GM23338 (cell line): ENCODE measurements around the gene TBC1D5.

ENCODE experiments used
- CREB1 ChIP-seq: fragments of 250-450 bp; sonication (Bioruptor Pico); IDR thresholded peaks from 2 replicates; pipeline ENCODE4 v1.5.0; 2020; ENCODE audit warnings: low read depth, mild to moderate bottlenecking, moderate library complexity
- EZH2 ChIP-seq: fragments of 200-600 bp; sonication (generic); IDR thresholded peaks from one replicate; pipeline ENCODE4 v1.8.0; 2017; ENCODE audit warnings: antibody characterized with exemption, mild to moderate bottlenecking, low read depth; ENCODE audit not compliant: unreplicated experiment
- EZH2phosphoT487 ChIP-seq: fragments of 200-600 bp; sonication (generic); IDR thresholded peaks from one replicate; pipeline ENCODE4 v1.8.1; 2018; ENCODE audit warnings: antibody characterized with exemption; ENCODE audit not compliant: unreplicated experiment
- JUNB ChIP-seq: IDR thresholded peaks from one replicate; pipeline ENCODE4 v1.6.1; 2016; ENCODE audit warnings: antibody characterized with exemption; ENCODE audit not compliant: unreplicated experiment
- POLR2AphosphoS5 ChIP-seq: IDR thresholded peaks from 2 replicates; pipeline ENCODE4 v1.6.1; 2016; ENCODE audit warnings: antibody characterized with exemption, low read depth
- STAT1 ChIP-seq: IDR thresholded peaks from one replicate; pipeline ENCODE4 v1.6.1; 2016; ENCODE audit warnings: antibody characterized with exemption; ENCODE audit not compliant: unreplicated experiment
- ZNF114 ChIP-seq: fragments of 250-450 bp; sonication (Bioruptor Pico); IDR thresholded peaks from 2 replicates; pipeline ENCODE4 v1.5.0; 2020; ENCODE audit warnings: mild to moderate bottlenecking, moderate library complexity
- ZNF331 ChIP-seq: fragments of 250-450 bp; sonication (Bioruptor Pico); IDR thresholded peaks from 2 replicates; pipeline ENCODE4 v1.5.0; 2020; ENCODE audit warnings: low read depth, mild to moderate bottlenecking, moderate library complexity
- TF ChIP-seq, protein P1 (sequence below), 2 experiments: fragments of 200-600 bp in 1 of 2; sonication (generic) in 1 of 2; conservative IDR thresholded peaks; 2 replicates each; pipeline versions ENCODE4 v1.5.1 to v1.6.1; 2016 to 2017; ENCODE audit warnings: antibody characterized with exemption in 2 of 2, low read depth in 2 of 2, mild to moderate bottlenecking in 2 of 2, moderate library complexity in 1 of 2
- TF ChIP-seq, protein P2 (sequence below): IDR thresholded peaks from one replicate; pipeline ENCODE4 v1.6.1; 2018; ENCODE audit warnings: antibody characterized with exemption; ENCODE audit not compliant: unreplicated experiment
- TF ChIP-seq, protein P3 (sequence below): IDR thresholded peaks from 2 replicates; pipeline ENCODE4 v1.6.1; 2016; ENCODE audit warnings: antibody characterized with exemption

DNA sequence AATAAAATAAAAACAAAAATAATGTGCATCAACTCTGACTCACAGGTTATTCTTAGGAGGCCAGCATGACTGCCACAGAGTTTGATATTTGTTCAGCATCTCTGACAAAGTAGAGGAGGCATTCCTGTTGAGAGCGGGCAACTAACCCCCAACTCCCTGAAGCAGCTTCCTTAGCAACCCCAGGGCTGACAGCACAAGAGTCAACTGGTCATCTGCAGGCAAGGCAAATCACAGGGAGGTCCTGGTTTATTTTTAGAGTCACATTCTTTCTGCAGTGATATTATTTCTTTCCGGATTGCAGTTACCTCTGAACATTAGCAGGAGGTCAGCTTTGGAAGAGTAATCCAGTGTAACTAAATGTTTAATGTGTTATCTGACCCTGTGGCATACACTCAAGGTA lies 584.7 kb downstream of the TBC1D5 start:
- TF ChIP-seq, protein P1, sequence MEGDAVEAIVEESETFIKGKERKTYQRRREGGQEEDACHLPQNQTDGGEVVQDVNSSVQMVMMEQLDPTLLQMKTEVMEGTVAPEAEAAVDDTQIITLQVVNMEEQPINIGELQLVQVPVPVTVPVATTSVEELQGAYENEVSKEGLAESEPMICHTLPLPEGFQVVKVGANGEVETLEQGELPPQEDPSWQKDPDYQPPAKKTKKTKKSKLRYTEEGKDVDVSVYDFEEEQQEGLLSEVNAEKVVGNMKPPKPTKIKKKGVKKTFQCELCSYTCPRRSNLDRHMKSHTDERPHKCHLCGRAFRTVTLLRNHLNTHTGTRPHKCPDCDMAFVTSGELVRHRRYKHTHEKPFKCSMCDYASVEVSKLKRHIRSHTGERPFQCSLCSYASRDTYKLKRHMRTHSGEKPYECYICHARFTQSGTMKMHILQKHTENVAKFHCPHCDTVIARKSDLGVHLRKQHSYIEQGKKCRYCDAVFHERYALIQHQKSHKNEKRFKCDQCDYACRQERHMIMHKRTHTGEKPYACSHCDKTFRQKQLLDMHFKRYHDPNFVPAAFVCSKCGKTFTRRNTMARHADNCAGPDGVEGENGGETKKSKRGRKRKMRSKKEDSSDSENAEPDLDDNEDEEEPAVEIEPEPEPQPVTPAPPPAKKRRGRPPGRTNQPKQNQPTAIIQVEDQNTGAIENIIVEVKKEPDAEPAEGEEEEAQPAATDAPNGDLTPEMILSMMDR (conservative IDR thresholded peaks at IDR 0.05; ENCODE audit: low read depth in 2 of 2): no peak
- no peak for TF ChIP-seq POLR2AphosphoS5
- no peak for TF ChIP-seq EZH2
- TF ChIP-seq, protein P2, sequence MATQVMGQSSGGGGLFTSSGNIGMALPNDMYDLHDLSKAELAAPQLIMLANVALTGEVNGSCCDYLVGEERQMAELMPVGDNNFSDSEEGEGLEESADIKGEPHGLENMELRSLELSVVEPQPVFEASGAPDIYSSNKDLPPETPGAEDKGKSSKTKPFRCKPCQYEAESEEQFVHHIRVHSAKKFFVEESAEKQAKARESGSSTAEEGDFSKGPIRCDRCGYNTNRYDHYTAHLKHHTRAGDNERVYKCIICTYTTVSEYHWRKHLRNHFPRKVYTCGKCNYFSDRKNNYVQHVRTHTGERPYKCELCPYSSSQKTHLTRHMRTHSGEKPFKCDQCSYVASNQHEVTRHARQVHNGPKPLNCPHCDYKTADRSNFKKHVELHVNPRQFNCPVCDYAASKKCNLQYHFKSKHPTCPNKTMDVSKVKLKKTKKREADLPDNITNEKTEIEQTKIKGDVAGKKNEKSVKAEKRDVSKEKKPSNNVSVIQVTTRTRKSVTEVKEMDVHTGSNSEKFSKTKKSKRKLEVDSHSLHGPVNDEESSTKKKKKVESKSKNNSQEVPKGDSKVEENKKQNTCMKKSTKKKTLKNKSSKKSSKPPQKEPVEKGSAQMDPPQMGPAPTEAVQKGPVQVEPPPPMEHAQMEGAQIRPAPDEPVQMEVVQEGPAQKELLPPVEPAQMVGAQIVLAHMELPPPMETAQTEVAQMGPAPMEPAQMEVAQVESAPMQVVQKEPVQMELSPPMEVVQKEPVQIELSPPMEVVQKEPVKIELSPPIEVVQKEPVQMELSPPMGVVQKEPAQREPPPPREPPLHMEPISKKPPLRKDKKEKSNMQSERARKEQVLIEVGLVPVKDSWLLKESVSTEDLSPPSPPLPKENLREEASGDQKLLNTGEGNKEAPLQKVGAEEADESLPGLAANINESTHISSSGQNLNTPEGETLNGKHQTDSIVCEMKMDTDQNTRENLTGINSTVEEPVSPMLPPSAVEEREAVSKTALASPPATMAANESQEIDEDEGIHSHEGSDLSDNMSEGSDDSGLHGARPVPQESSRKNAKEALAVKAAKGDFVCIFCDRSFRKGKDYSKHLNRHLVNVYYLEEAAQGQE: no peak
- TF ChIP-seq EZH2phosphoT487: no peak
- TF ChIP-seq STAT1: no peak
- TF ChIP-seq JUNB: no peak
- no peak for TF ChIP-seq ZNF114 (CRISPR knock-in tag)
- TF ChIP-seq CREB1 (CRISPR knock-in tag): no peak
- TF ChIP-seq, protein P3, sequence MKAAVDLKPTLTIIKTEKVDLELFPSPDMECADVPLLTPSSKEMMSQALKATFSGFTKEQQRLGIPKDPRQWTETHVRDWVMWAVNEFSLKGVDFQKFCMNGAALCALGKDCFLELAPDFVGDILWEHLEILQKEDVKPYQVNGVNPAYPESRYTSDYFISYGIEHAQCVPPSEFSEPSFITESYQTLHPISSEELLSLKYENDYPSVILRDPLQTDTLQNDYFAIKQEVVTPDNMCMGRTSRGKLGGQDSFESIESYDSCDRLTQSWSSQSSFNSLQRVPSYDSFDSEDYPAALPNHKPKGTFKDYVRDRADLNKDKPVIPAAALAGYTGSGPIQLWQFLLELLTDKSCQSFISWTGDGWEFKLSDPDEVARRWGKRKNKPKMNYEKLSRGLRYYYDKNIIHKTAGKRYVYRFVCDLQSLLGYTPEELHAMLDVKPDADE: no peak
- no peak for TF ChIP-seq ZNF331
